Heart left ventricle (tissue), 16 donors: ENCODE results near the gene PCDHGA1. TPM values are rescaled to one million over a fixed set of nuclear protein-coding genes. Genes with fewer than 3 reads are reported as not detected.
"Not testable (repeated sequence)": the region's sequence is repeated elsewhere in the genome, so short reads cannot be mapped to it uniquely, and the experiment has no call there.

Experiments
- ATAC-seq, 4 donors: fragments of 200-7000 bp; cut with Tn5 transposase; one replicate each; pipeline ENCODE4 v1.9.1; 2020 to 2022; ENCODE audit warnings: moderate library complexity in 4 of 4, mild to moderate bottlenecking in 3 of 4, moderate number of reproducible peaks in 1 of 4
- DNase-seq, 5 donors: peaks; one replicate each; pipeline ENCODE4 v3.0.0-alpha.2; 2020
- H3K27ac ChIP-seq, 12 donors: fragments of 200-600 bp; sonication (generic) in 4 of 12; one replicate each; pipeline versions ENCODE4 v1.5.0 to v1.8.0; 2016 to 2022; ENCODE audit warnings: mild to moderate bottlenecking in 2 of 12
- H3K27me3 ChIP-seq, 9 donors: fragments of 200-600 bp; sonication (generic) in 2 of 9; one replicate each; pipeline versions ENCODE4 v1.5.1 to v1.8.0; 2016 to 2022; ENCODE audit warnings: mild to moderate bottlenecking in 3 of 9
- H3K36me3 ChIP-seq, 9 donors: fragments of 200-600 bp; sonication (generic) in 2 of 9; one replicate each; pipeline versions ENCODE4 v1.5.0 to v1.8.0; 2018 to 2022; ENCODE audit warnings: mild to moderate bottlenecking in 2 of 9
- H3K4me1 ChIP-seq, 12 donors: fragments of 200-600 bp; sonication (generic) in 4 of 12; one replicate each; pipeline versions ENCODE4 v1.5.0 to v1.8.0; 2016 to 2022; ENCODE audit warnings: mild to moderate bottlenecking in 3 of 12
- H3K4me3 ChIP-seq, 12 donors: fragments of 200-600 bp; sonication (generic) in 4 of 12; one replicate each; pipeline versions ENCODE4 v1.5.0 to v1.8.0; 2017 to 2022; ENCODE audit warnings: mild to moderate bottlenecking in 9 of 12, moderate library complexity in 4 of 12
- H3K9me3 ChIP-seq, 12 donors: fragments of 200-600 bp; sonication (generic) in 4 of 12; one replicate each; pipeline versions ENCODE4 v1.5.0 to v1.8.0; 2016 to 2022; ENCODE audit warnings: mild to moderate bottlenecking in 1 of 12
- POLR2A ChIP-seq, 2 donors: fragments of 450-650 bp; IDR thresholded peaks; one replicate each; pipeline ENCODE4 v1.6.1; 2017; ENCODE audit warnings: antibody characterized with exemption in 2 of 2, mild to moderate bottlenecking in 2 of 2, moderate library complexity in 2 of 2
- WGBS, 4 donors: extraction: QIAGEN DNeasy Blood & Tissue Kit in 2 of 4; methylation state at CpG; one replicate each; pipeline versions ENCODE4 v1.1.5 to v1.1.7; 2013 to 2018; 5-methylcytosine and 5-hydroxymethylcytosine counted together
- intact Hi-C, 10 donors: fragments of 100-400 bp; cut with DNase I; formaldehyde crosslinking; loops; one replicate each; pipeline versions ENCODE4 v1.11.1 to v1.14.2; 2022
- polyA plus RNA-seq, 2 donors: library from polyadenylated mRNA; stranded (reverse); fragments of 200-250 nt; gene quantifications; one replicate each; pipeline ENCODE4 v1.2.3, GENCODE V29; 2013
- total RNA-seq, 9 donors: library from RNA; depleted of rRNA in 2 of 9; stranded (reverse); fragments of >200 nt in 2 of 9; fragmentation: NEBNext Ultra II Directional in 3 of 9; extraction: Animal tissue kit (Norgen Biotek cat#: 25700) in 3 of 9; gene quantifications; one replicate each; pipeline versions ENCODE4 v1.1.0 to v1.2.4, GENCODE V29; 2016 to 2023
- TF ChIP-seq, protein P1 (sequence below), 12 donors: fragments of 200-600 bp; sonication (generic) in 4 of 12; IDR thresholded peaks; one replicate each; pipeline versions ENCODE4 v1.5.0 to v1.8.0; 2018 to 2022; ENCODE audit warnings: antibody characterized with exemption in 12 of 12, mild to moderate bottlenecking in 5 of 12
- donor health status: ischemic (EF 13 %, LVEDD 7.1; RV severe dilation, severe dysfunction).
- donor health status: healthy with polysubstance abuse.
- donor health status: DM: no; HTN: yes; CAD: no.
- donor health status: DM: no; HTN: no; CAD: no.
- donor health status: ischemic (EF 25% LVEDD 6.9; RV normal size, moderate dysfunction).
- donor health status: ischemic (EF 25% LVEDD 5.7; RV mildly dilated, moderate dysfunction).
- donor health status: healthy.
- donor health status: DM: yes; HTN: yes; CAD: no.
- donor health status: ischemic (EF 35%, LVEDD 5.7; RV mildly dilated, moderate dysfunction).
- donor health status: nonischemic (EF 11% LVEDD 7.7; RV severe dilation, severe dysfunction).
- donor health status: DM: yes; HTN: yes; CAD: no.
- donor health status: PGD.
- donor health status: ischemic (EF 29% LVEDD 5.4; RV normal size, mild dysfunction).
- donor health status: nonischemic (EF 23%, LVEDD 6.1; RV moderate dilation, normal function).

Gene PCDHGA1
- total and polyA plus RNA-seq, 11 donors: 1.3 to 4.9 (median 3.1) TPM

DNA sequence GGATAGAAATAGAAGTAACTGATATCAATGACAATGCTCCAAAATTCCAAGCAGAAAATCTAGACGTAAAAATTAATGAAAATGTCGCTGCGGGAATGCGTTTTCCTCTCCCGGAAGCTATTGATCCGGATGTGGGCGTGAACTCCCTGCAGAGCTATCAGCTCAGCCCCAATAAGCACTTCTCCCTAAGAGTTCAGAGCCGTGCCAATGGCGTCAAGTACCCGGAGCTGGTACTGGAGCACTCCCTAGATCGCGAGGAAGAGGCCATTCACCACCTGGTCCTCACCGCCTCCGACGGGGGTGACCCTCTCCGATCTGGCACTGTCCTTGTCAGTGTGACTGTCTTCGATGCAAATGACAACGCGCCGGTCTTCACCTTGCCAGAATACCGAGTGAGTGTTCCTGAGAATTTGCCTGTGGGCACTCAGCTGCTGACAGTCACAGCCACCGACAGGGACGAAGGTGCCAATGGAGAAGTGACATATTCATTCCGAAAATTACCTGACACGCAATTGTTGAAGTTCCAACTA, 83.3 kb downstream of the PCDHGA1 start:
- ATAC-seq (peak in 2 of 4 donors; percentile 16 to 25), DNase-seq (no peak)
- peaks cover 0 to 77% (median 0%) of the 10 kb centered on the region in 9 donors for H3K27me3 ChIP-seq
- H3K36me3 ChIP-seq: peaks cover 0 to 32% (median 0%) of the 10 kb centered on the region in 9 donors
- WGBS, 4 donors: 28 to 42% (median 33%) methylated on average over 19 to 25 of the region's 25 CpGs
- intact Hi-C loops: loop anchor here in 7 of 10 donors (2.0 to 10.0 kb wide), 6 partner anchors 49 to 147 kb away; partner anchors contain the start of genes PCDHGA5 (in 3 of the 7) and PCDHGA1 (in 1 of the 7)
- peaks cover 0 to 9% (median 4%) of the 10 kb centered on the region in 12 donors for H3K4me1 ChIP-seq
- H3K9me3 ChIP-seq: peaks cover 0 to 100% (median 55%) of the 10 kb centered on the region in 12 donors
- peak overlapping the region in 10 of 12 donors; percentile 10 to 49 (median 36) for H3K4me3 ChIP-seq
- no peak overlapping the region for H3K27ac ChIP-seq
- no peak for TF ChIP-seq POLR2A (IDR thresholded peaks at IDR 0.05)
- TF ChIP-seq, protein P1, sequence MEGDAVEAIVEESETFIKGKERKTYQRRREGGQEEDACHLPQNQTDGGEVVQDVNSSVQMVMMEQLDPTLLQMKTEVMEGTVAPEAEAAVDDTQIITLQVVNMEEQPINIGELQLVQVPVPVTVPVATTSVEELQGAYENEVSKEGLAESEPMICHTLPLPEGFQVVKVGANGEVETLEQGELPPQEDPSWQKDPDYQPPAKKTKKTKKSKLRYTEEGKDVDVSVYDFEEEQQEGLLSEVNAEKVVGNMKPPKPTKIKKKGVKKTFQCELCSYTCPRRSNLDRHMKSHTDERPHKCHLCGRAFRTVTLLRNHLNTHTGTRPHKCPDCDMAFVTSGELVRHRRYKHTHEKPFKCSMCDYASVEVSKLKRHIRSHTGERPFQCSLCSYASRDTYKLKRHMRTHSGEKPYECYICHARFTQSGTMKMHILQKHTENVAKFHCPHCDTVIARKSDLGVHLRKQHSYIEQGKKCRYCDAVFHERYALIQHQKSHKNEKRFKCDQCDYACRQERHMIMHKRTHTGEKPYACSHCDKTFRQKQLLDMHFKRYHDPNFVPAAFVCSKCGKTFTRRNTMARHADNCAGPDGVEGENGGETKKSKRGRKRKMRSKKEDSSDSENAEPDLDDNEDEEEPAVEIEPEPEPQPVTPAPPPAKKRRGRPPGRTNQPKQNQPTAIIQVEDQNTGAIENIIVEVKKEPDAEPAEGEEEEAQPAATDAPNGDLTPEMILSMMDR (IDR thresholded peaks at IDR 0.05): no peak

DNA sequence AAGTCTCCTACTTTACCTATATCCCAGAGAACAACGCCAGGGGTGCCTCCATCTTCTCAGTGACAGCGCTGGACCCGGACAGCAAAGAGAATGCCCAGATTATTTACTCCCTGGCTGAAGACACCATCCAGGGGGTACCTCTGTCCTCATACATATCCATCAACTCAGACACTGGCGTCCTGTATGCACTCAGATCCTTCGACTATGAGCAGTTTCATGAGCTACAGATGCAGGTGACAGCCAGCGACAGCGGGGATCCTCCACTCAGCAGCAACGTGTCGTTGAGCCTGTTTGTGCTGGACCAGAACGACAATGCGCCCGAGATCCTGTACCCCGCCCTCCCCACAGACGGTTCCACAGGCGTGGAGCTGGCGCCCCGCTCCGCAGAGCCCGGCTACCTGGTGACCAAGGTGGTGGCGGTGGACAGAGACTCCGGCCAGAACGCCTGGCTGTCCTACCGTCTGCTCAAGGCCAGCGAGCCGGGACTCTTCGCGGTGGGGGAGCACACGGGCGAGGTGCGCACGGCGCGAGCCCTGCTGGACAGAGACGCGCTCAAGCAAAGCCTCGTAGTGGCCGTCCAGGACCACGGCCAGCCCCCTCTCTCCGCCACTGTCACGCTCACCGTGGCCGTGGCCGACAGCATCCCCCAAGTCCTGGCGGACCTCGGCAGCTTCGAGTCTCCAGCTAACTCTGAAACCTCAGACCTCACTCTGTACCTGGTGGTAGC, 84.4 kb downstream of the PCDHGA1 start:
- intact Hi-C loops: loop anchor here in 9 of 10 donors (5.0 to 10.0 kb wide), 8 partner anchors 50 to 148 kb away; partner anchors contain the start of genes PCDHGA5 (in 3 of the 9) and PCDHGA1 (in 1 of the 9)
- H3K4me1 ChIP-seq: peaks cover 0 to 11% (median 4%) of the 10 kb centered on the region in 12 donors
- DNase-seq, ATAC-seq, H3K27ac ChIP-seq, H3K4me3 ChIP-seq: not testable (repeated sequence)
- H3K9me3 ChIP-seq: peaks cover 0 to 100% (median 55%) of the 10 kb centered on the region in 12 donors
- peaks cover 0 to 36% (median 0%) of the 10 kb centered on the region in 9 donors for H3K36me3 ChIP-seq
- peaks cover 0 to 76% (median 0%) of the 10 kb centered on the region in 9 donors for H3K27me3 ChIP-seq
- WGBS, 4 donors: 47 to 60% (median 49%) methylated on average over 7 to 46 of the region's 46 CpGs

DNA sequence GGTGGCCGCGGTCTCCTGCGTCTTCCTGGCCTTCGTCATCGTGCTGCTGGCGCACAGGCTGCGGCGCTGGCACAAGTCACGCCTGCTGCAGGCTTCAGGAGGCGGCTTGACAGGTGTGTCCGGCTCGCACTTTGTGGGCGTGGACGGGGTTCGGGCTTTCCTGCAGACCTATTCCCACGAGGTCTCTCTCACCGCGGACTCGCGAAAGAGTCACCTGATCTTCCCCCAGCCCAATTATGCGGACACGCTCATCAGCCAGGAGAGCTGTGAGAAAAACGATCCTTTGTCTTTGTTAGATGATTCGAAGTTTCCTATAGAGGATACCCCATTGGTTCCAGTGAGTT, 84.9 kb downstream of the PCDHGA1 start:
- Histone ChIP-seq H3K36me3 (peaks cover 0 to 39% (median 0%) of the 10 kb centered on the region in 9 donors), H3K27me3 (peaks cover 0 to 76% (median 0%) of the 10 kb centered on the region in 9 donors), H3K4me1 (peaks cover 0 to 12% (median 4%) of the 10 kb centered on the region in 12 donors), H3K9me3 (peaks cover 0 to 100% (median 53%) of the 10 kb centered on the region in 12 donors)
- 43 to 59% (median 48%) methylated on average over 13 to 24 of the region's 24 CpGs for WGBS, 4 donors
- not testable (repeated sequence) for H3K4me3 ChIP-seq, ATAC-seq, H3K27ac ChIP-seq, DNase-seq
- intact Hi-C loops: loop anchor here in 6 of 10 donors (5.0 to 10.0 kb wide), 6 partner anchors 50 to 147 kb away; partner anchors contain the start of gene PCDHGA5 (in 2 of the 6)

DNA sequence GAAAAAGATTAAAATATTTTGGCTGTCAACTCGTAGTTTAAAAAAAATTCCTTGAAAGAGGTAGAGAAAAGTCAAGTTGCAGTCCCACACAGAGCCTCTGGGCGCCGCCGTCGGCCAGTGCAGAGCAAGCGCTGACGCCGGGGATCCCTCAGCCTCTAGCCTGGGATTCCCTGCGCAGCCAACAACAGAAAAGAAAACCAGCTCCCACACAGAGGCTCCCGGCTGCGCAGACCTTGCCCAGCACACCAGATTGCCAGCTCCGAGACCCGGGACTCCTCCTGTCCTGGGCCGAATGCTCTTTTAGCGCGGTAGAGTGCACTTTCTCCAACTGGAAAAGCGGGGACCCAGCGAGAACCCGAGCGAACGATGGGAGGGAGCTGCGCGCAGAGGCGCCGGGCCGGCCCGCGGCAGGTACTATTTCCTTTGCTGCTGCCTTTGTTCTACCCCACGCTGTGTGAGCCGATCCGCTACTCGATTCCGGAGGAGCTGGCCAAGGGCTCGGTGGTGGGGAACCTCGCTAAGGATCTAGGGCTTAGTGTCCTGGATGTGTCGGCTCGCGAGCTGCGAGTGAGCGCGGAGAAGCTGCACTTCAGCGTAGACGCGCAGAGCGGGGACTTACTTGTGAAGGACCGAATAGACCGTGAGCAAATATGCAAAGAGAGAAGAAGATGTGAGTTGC, 87.3 kb downstream of the PCDHGA1 start, which contains the start of gene PCDHGB7:
Gene PCDHGB7 (plus strand): TSS at position 184 of the 679 bp plus-strand sequence. CDS start 183 bp downstream, at position 367.
- TF ChIP-seq, protein P1 (IDR thresholded peaks at IDR 0.05): peak; percentile 56 to 80 (median 73)
- WGBS, 4 donors: 9 to 23% (median 15%) methylated on average over 33 to 47 of the region's 47 CpGs
- Histone ChIP-seq H3K4me1 (peaks cover 0 to 12% (median 2%) of the 10 kb centered on the region in 12 donors), H3K9me3 (peaks cover 0 to 100% (median 57%) of the 10 kb centered on the region in 12 donors), H3K36me3 (peaks cover 0 to 41% (median 0%) of the 10 kb centered on the region in 9 donors), H3K4me3 (peak within 1 kb of the TSS; percentile 18 to 59 (median 51)), H3K27me3 (peaks cover 0 to 68% (median 0%) of the 10 kb centered on the region in 9 donors), H3K27ac (peak within 1 kb of the TSS; percentile 19 to 69 (median 50))
- DNase-seq (peak; percentile 71 to 88 (median 83)), ATAC-seq (peak; percentile 89 to 95 (median 93))
- intact Hi-C loops: loop anchor here in 8 of 10 donors (1.0 to 10.0 kb wide), 10 partner anchors 53 to 145 kb away; partner anchors contain the start of gene PCDHGA5 (in 2 of the 8)
